ENCODE results near the gene TRIM65. TPM values are rescaled to one million over a fixed set of nuclear protein-coding genes. Genes with fewer than 3 reads are reported as not detected.

TRIM65 gene
- total RNA-seq, 1 donor from 2014 or later: 15.4 TPM

- DNase-seq (ENCODE audit: low read depth) (no peak), FAIRE-seq (no peak)
- TF ChIP-seq CTCF (IDR thresholded peaks at IDR 0.05; ENCODE audit: insufficient read depth, low read depth, low read length): no peak
- no peak for TF ChIP-seq EZH2 (IDR thresholded peaks at IDR 0.05; ENCODE audit: insufficient read depth, low read length)
- Mint-ChIP-seq H3K9me3 (ENCODE audit: unreplicated experiment) (no peaks in the 10 kb centered on the region), H3K4me3 (ENCODE audit: unreplicated experiment) (no peak overlapping the region), H3K27me3 (ENCODE audit: low read depth, unreplicated experiment) (no peaks in the 10 kb centered on the region), H3K36me3 (ENCODE audit: low read depth, unreplicated experiment) (peaks cover 4% of the 10 kb centered on the region), H3K4me1 (ENCODE audit: low read depth, unreplicated experiment) (peaks cover 9% of the 10 kb centered on the region), H3K27ac (ENCODE audit: unreplicated experiment) (no peak overlapping the region)
- Histone ChIP-seq H3K4me3 (ENCODE audit: insufficient read depth, low read depth, low read length) (no peak overlapping the region), H3K36me3 (ENCODE audit: insufficient read depth, low read length) (peaks cover 14% of the 10 kb centered on the region), H3K9me3 (ENCODE audit: insufficient read depth, low read depth, low read length) (no peaks in the 10 kb centered on the region), H3K79me2 (ENCODE audit: insufficient read depth, low read length) (peaks cover 27% of the 10 kb centered on the region), H2AFZ (ENCODE audit: low read depth, low read length) (no peak overlapping the region), H3K9ac (ENCODE audit: low read length) (no peak overlapping the region), H3K4me2 (ENCODE audit: low read length) (no peak overlapping the region), H4K20me1 (ENCODE audit: insufficient read depth, low read length) (peaks cover 13% of the 10 kb centered on the region), H3K27me3 (ENCODE audit: insufficient read depth, low read length) (no peaks in the 10 kb centered on the region), H3K4me1 (ENCODE audit: insufficient read depth, low read length) (peaks cover 17% of the 10 kb centered on the region), H3K27ac (ENCODE audit: low read depth, low read length) (no peak overlapping the region)
Measured at GRCh38 chr17:75899767-75900468, 3.2 kb upstream of the TRIM65 start.

- no peak for TF ChIP-seq EZH2 (IDR thresholded peaks at IDR 0.05; ENCODE audit: insufficient read depth, low read length)
- no peak for TF ChIP-seq CTCF (IDR thresholded peaks at IDR 0.05; ENCODE audit: insufficient read depth, low read depth, low read length)
Measured at GRCh38 chr17:75899353-75899752, 2.6 kb upstream of the TRIM65 start.

GRCh38 chr17:75898791-75899190 lies 2.0 kb upstream of the TRIM65 start:
- no peak for FAIRE-seq
- H3K9me3 ChIP-seq (ENCODE audit: insufficient read depth, low read depth, low read length): no peaks in the 10 kb centered on the region
- TF ChIP-seq EZH2 (IDR thresholded peaks at IDR 0.05; ENCODE audit: insufficient read depth, low read length) (no peak), CTCF (IDR thresholded peaks at IDR 0.05; ENCODE audit: insufficient read depth, low read depth, low read length) (no peak)
- H3K27ac Mint-ChIP-seq (ENCODE audit: unreplicated experiment): no peak overlapping the region
- no peak overlapping the region for H3K4me3 ChIP-seq (ENCODE audit: insufficient read depth, low read depth, low read length)
- no peaks in the 10 kb centered on the region for H3K27me3 ChIP-seq (ENCODE audit: insufficient read depth, low read length)
- H3K79me2 ChIP-seq (ENCODE audit: insufficient read depth, low read length): peaks cover 29% of the 10 kb centered on the region
- H3K4me3 Mint-ChIP-seq (ENCODE audit: unreplicated experiment): no peak overlapping the region
- no peak overlapping the region for H3K27ac ChIP-seq (ENCODE audit: low read depth, low read length)
- H2AFZ ChIP-seq (ENCODE audit: low read depth, low read length): no peak overlapping the region
- peaks cover 13% of the 10 kb centered on the region for H3K4me1 ChIP-seq (ENCODE audit: insufficient read depth, low read length)
- H3K36me3 Mint-ChIP-seq (ENCODE audit: low read depth, unreplicated experiment): peaks cover 4% of the 10 kb centered on the region
- H3K9me3 Mint-ChIP-seq (ENCODE audit: unreplicated experiment): no peaks in the 10 kb centered on the region
- no peak for DNase-seq (ENCODE audit: low read depth)
- H4K20me1 ChIP-seq (ENCODE audit: insufficient read depth, low read length): peaks cover 19% of the 10 kb centered on the region
- H3K9ac ChIP-seq (ENCODE audit: low read length): no peak overlapping the region
- no peaks in the 10 kb centered on the region for H3K27me3 Mint-ChIP-seq (ENCODE audit: low read depth, unreplicated experiment)
- peaks cover 12% of the 10 kb centered on the region for H3K4me1 Mint-ChIP-seq (ENCODE audit: low read depth, unreplicated experiment)
- H3K4me2 ChIP-seq (ENCODE audit: low read length): no peak overlapping the region
- H3K36me3 ChIP-seq (ENCODE audit: insufficient read depth, low read length): peaks cover 14% of the 10 kb centered on the region

More at GRCh38 chr17:75899353-75899752, 2.6 kb upstream of the TRIM65 start:
- DNase-seq (ENCODE audit: low read depth): no peak
- no peak overlapping the region for H3K4me3 Mint-ChIP-seq (ENCODE audit: unreplicated experiment)
- no peak overlapping the region for H3K27ac ChIP-seq (ENCODE audit: low read depth, low read length)
- FAIRE-seq: no peak
- no peak overlapping the region for H3K4me2 ChIP-seq (ENCODE audit: low read length)
- H3K4me3 ChIP-seq (ENCODE audit: insufficient read depth, low read depth, low read length): no peak overlapping the region
- H3K4me1 ChIP-seq (ENCODE audit: insufficient read depth, low read length): peaks cover 17% of the 10 kb centered on the region
- H2AFZ ChIP-seq (ENCODE audit: low read depth, low read length): no peak overlapping the region
- no peaks in the 10 kb centered on the region for H3K9me3 ChIP-seq (ENCODE audit: insufficient read depth, low read depth, low read length)
- H3K9ac ChIP-seq (ENCODE audit: low read length): no peak overlapping the region
- H4K20me1 ChIP-seq (ENCODE audit: insufficient read depth, low read length): peaks cover 14% of the 10 kb centered on the region
- H3K27me3 Mint-ChIP-seq (ENCODE audit: low read depth, unreplicated experiment): no peaks in the 10 kb centered on the region
- peaks cover 14% of the 10 kb centered on the region for H3K36me3 ChIP-seq (ENCODE audit: insufficient read depth, low read length)
- H3K4me1 Mint-ChIP-seq (ENCODE audit: low read depth, unreplicated experiment): peaks cover 10% of the 10 kb centered on the region
- no peak overlapping the region for H3K27ac Mint-ChIP-seq (ENCODE audit: unreplicated experiment)
- peaks cover 30% of the 10 kb centered on the region for H3K79me2 ChIP-seq (ENCODE audit: insufficient read depth, low read length)
- no peaks in the 10 kb centered on the region for H3K9me3 Mint-ChIP-seq (ENCODE audit: unreplicated experiment)
- no peaks in the 10 kb centered on the region for H3K27me3 ChIP-seq (ENCODE audit: insufficient read depth, low read length)
- H3K36me3 Mint-ChIP-seq (ENCODE audit: low read depth, unreplicated experiment): peaks cover 4% of the 10 kb centered on the region

All from astrocyte (in vitro differentiated cells and primary cell).